ENCODE data around the gene PLIN3.
A peak's percentile ranks its signal among the peaks of the same experiment; 100 is the strongest.

The PLIN3 gene

DNA sequence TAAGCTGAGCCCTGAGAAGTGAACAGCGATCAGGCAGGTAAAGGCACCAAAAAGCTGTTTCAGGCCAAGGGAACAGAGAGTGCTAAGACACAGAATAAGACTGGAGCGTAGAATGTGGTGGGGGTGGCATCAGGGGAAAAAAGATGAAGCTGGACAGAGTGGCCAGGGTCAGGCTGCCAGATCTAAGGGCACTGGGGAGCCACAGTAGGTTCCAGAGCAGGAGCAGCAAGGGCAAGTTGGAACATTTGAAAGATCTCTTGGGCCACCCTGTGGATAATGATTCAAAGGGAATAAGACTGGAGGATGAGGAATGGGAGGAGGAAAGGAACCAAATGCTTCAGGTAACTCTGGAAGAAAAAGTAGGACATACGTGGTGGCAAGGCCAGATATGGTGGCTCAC lies 6.5 kb upstream of the PLIN3 start:
- no peak for TF ChIP-seq EZH2phosphoT487 (IDR thresholded peaks at IDR 0.05; ENCODE audit: borderline replicate concordance, low read length)
- TF ChIP-seq, protein P1, sequence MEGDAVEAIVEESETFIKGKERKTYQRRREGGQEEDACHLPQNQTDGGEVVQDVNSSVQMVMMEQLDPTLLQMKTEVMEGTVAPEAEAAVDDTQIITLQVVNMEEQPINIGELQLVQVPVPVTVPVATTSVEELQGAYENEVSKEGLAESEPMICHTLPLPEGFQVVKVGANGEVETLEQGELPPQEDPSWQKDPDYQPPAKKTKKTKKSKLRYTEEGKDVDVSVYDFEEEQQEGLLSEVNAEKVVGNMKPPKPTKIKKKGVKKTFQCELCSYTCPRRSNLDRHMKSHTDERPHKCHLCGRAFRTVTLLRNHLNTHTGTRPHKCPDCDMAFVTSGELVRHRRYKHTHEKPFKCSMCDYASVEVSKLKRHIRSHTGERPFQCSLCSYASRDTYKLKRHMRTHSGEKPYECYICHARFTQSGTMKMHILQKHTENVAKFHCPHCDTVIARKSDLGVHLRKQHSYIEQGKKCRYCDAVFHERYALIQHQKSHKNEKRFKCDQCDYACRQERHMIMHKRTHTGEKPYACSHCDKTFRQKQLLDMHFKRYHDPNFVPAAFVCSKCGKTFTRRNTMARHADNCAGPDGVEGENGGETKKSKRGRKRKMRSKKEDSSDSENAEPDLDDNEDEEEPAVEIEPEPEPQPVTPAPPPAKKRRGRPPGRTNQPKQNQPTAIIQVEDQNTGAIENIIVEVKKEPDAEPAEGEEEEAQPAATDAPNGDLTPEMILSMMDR (IDR thresholded peaks at IDR 0.05; ENCODE audit: low read depth, low read length, poor library complexity, severe bottlenecking) = no peak
- Histone ChIP-seq H3K4me1 (ENCODE audit: control insufficient read depth, low read length) (peaks cover 74% of the 10 kb centered on the region), H3K27me3 (ENCODE audit: control insufficient read depth, low read length) (no peaks in the 10 kb centered on the region), H3F3A (ENCODE audit: control insufficient read depth, insufficient read depth) (peaks cover 21% of the 10 kb centered on the region), H3K36me3 (ENCODE audit: control insufficient read depth, low read length) (no peaks in the 10 kb centered on the region), H4K20me1 (ENCODE audit: control insufficient read depth, insufficient read depth, low read depth, low read length) (no peaks in the 10 kb centered on the region), H3K9me2 (replicated peaks; ENCODE audit: control insufficient read depth, low read length) (no peaks in the 10 kb centered on the region), H3K4me3 (ENCODE audit: low read length) (no peak overlapping the region), H3K9me3 (ENCODE audit: control insufficient read depth, insufficient read depth, low read length) (no peaks in the 10 kb centered on the region), H3K27ac (ENCODE audit: low read depth, low read length) (peak overlapping the region; percentile 36), H3K4me2 (ENCODE audit: low read length) (no peak overlapping the region), H3K79me2 (ENCODE audit: control insufficient read depth, low read length) (no peaks in the 10 kb centered on the region)

DNA sequence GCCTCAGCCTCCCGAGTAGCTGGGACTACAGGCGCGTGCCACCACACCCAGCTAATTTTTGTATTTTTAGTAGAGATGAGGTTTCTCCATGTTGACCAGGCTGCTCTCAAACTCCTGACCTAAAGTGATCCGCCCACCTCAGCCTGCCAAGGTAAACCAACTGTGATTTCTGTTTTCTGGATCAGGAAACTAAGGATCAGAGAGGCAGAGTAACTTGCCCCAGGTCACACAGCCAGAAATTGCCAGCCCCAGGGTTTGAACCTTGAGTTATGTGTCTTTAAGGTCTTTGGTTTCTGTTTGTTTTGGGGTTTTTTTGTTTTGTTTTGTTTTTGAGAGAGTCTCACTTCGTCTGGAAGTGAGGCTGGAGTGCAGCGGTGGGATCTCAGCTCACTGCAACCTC lies 4.2 kb upstream of the PLIN3 start:
- Histone ChIP-seq H3K36me3 (ENCODE audit: control insufficient read depth, low read length) (peaks cover 6% of the 10 kb centered on the region), H3K79me2 (ENCODE audit: control insufficient read depth, low read length) (peaks cover 8% of the 10 kb centered on the region), H4K20me1 (ENCODE audit: control insufficient read depth, insufficient read depth, low read depth, low read length) (no peaks in the 10 kb centered on the region), H3K27ac (ENCODE audit: low read depth, low read length) (no peak overlapping the region), H3K4me2 (ENCODE audit: low read length) (no peak overlapping the region), H3K9me3 (ENCODE audit: control insufficient read depth, insufficient read depth, low read length) (no peaks in the 10 kb centered on the region), H3K9me2 (replicated peaks; ENCODE audit: control insufficient read depth, low read length) (no peaks in the 10 kb centered on the region), H3K4me1 (ENCODE audit: control insufficient read depth, low read length) (peaks cover 65% of the 10 kb centered on the region), H3K27me3 (ENCODE audit: control insufficient read depth, low read length) (no peaks in the 10 kb centered on the region), H3F3A (ENCODE audit: control insufficient read depth, insufficient read depth) (peaks cover 17% of the 10 kb centered on the region), H3K4me3 (ENCODE audit: low read length) (no peak overlapping the region)
- TF ChIP-seq EZH2phosphoT487 (IDR thresholded peaks at IDR 0.05; ENCODE audit: borderline replicate concordance, low read length) = no peak
- TF ChIP-seq, protein P1 (IDR thresholded peaks at IDR 0.05; ENCODE audit: low read depth, low read length, poor library complexity, severe bottlenecking) = no peak

DNA sequence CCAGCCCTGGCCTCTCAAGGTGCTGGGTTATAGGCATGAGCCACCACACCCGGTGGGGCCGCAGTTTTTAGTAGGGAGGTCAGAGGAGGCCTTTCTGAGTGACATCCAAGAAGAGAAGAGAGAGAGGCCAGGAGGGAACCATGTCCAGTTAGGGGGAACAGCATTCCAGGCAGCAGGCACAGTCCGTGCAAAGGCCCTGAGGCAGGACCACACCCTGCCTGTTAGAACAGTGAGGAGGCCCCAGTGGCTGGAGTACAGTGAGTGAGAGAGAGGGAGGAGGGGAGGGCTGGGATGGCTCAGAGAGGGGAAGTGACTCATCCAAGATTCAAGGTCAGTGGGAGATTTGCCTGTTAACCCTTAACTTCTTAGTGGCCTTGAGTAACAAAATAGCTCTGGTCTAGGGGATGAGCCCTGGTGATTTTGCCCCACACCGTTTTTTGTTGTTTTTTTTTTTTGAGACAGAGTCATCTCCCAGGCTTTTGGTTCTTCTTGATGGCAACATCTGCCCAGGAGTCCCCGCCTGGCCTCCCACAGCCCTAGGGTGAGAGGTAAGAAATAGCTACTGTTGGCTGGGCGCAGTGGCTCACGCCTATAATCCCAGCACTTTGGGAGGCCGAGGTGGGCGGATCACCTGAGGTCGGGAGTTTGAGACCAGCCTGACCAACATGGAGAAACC lies 2.7 kb upstream of the PLIN3 start:
- Histone ChIP-seq H3K9me3 (ENCODE audit: control insufficient read depth, insufficient read depth, low read length) (no peaks in the 10 kb centered on the region), H3K79me2 (ENCODE audit: control insufficient read depth, low read length) (peaks cover 23% of the 10 kb centered on the region), H3K27me3 (ENCODE audit: control insufficient read depth, low read length) (no peaks in the 10 kb centered on the region), H4K20me1 (ENCODE audit: control insufficient read depth, insufficient read depth, low read depth, low read length) (no peaks in the 10 kb centered on the region), H3K4me3 (ENCODE audit: low read length) (no peak overlapping the region), H3K36me3 (ENCODE audit: control insufficient read depth, low read length) (peaks cover 16% of the 10 kb centered on the region), H3K4me2 (ENCODE audit: low read length) (no peak overlapping the region), H3K9me2 (replicated peaks; ENCODE audit: control insufficient read depth, low read length) (no peaks in the 10 kb centered on the region), H3K4me1 (ENCODE audit: control insufficient read depth, low read length) (peaks cover 63% of the 10 kb centered on the region), H3F3A (ENCODE audit: control insufficient read depth, insufficient read depth) (peaks cover 10% of the 10 kb centered on the region), H3K27ac (ENCODE audit: low read depth, low read length) (no peak overlapping the region)
- no peak for TF ChIP-seq EZH2phosphoT487 (IDR thresholded peaks at IDR 0.05; ENCODE audit: borderline replicate concordance, low read length)
- TF ChIP-seq, protein P1 (IDR thresholded peaks at IDR 0.05; ENCODE audit: low read depth, low read length, poor library complexity, severe bottlenecking) = no peak
